HCT116 (cell line): ENCODE results near the gene RUNX1. TPM values are rescaled to one million over a fixed set of nuclear protein-coding genes. Genes with fewer than 3 reads are reported as not detected.

Experiments
- ATAC-seq: fragments of 200-7000 bp; cut with Tn5 transposase; 2 replicates; pipeline ENCODE4 v1.9.1; 2020; ENCODE audit warnings: mild to moderate bottlenecking, moderate library complexity
- BruUV-seq: library from RNA; stranded (reverse); fragments of 400-500 nt; replicated peaks from 2 replicates; lab custom pipeline; 2021; lab: Mats Ljungman, UMichigan
- CTCF ChIA-PET: fragments of 300-600 bp; sonication (Branson Sonifier 250); formaldehyde crosslinking; loops from one replicate; lab custom pipeline; 2021; ENCODE audit warnings: antibody characterized with exemption; lab: Charles Lee
- POLR2A ChIA-PET: fragments of 300-600, 350-600 bp; sonication (Branson Sonifier 250); formaldehyde crosslinking; loops from one replicate; lab custom pipeline; 2021; ENCODE audit warnings: antibody characterized with exemption; lab: Charles Lee
- RAD21 ChIA-PET, 2 experiments: fragments of 300-600 bp; sonication (Branson Sonifier 250); formaldehyde crosslinking; loops; one replicate each; lab custom pipeline; 2023; ENCODE audit warnings: low total read pairs in 2 of 2; ENCODE audit not compliant: uncharacterized antibody in 2 of 2, unreplicated experiment in 2 of 2, low non-redundant PET in 1 of 2; lab: Charles Lee
- DNase-seq: peaks from one replicate; pipeline ENCODE4 v3.0.0-alpha.2; 2010; ENCODE audit warnings: low read depth, low spot score
- H2AFZ ChIP-seq: fragments of 200-600 bp; shearing (Covaris generic), sonication (generic); 2 replicates; pipeline ENCODE4 v1.6.1; 2017; ENCODE audit warnings: low read depth, mixed run types, mixed read lengths, antibody characterized with exemption, low read length; ENCODE audit not compliant: poor library complexity, severe bottlenecking
- H3K27ac ChIP-seq: 2 replicates; pipeline ENCODE4 v1.5.1; 2012; ENCODE audit warnings: low read depth, low read length
- H3K27me3 ChIP-seq: fragments of 200-600 bp; sonication (generic); 2 replicates; pipeline ENCODE4 v1.6.1; 2016; ENCODE audit warnings: mixed run types, low read length, mixed read lengths; ENCODE audit not compliant: insufficient read depth
- H3K36me3 ChIP-seq, 2 experiments: fragments of 200-500 bp in 1 of 2; fragments of 200-600 bp in 1 of 2; sonication (Bioruptor generic) in 1 of 2; sonication (generic) in 1 of 2; 2 replicates each; pipeline versions ENCODE4 v1.5.1 to v1.6.1; 2014 to 2016; ENCODE audit warnings: low read length in 2 of 2, inconsistent platforms in 1 of 2, mixed read lengths in 1 of 2, mixed run types in 1 of 2; ENCODE audit not compliant: insufficient read depth in 2 of 2, control insufficient read depth in 1 of 2
- H3K4me1 ChIP-seq, 2 experiments: fragments of 200-600 bp in 1 of 2; sonication (generic) in 1 of 2; 2 replicates each; pipeline versions ENCODE4 v1.5.1 to v1.6.1; 2012 to 2017; ENCODE audit warnings: low read length in 2 of 2, inconsistent platforms in 1 of 2, mild to moderate bottlenecking in 1 of 2, mixed read lengths in 1 of 2, mixed run types in 1 of 2, moderate library complexity in 1 of 2; ENCODE audit not compliant: insufficient read depth in 2 of 2, control insufficient read depth in 1 of 2
- H3K4me2 ChIP-seq: fragments of 200-600 bp; sonication (generic); 2 replicates; pipeline ENCODE4 v1.6.1; 2017; ENCODE audit warnings: mixed run types, low read length, mixed read lengths
- H3K4me3 ChIP-seq, 2 experiments: fragments of 200-600 bp in 1 of 2; sonication (generic) in 1 of 2; replicated peaks in 1 of 2; 2 replicates each; pipeline ENCODE4 v1.5.1; 2011 to 2016; ENCODE audit warnings: low read length in 2 of 2, control low read depth in 1 of 2, low read depth in 1 of 2, mild to moderate bottlenecking in 1 of 2, mixed read lengths in 1 of 2, mixed run types in 1 of 2
- H3K79me2 ChIP-seq: fragments of 200-600 bp; sonication (generic); 2 replicates; pipeline ENCODE4 v1.6.1; 2017; ENCODE audit warnings: mild to moderate bottlenecking, mixed run types, low read length, moderate library complexity, mixed read lengths; ENCODE audit not compliant: insufficient read depth
- H3K9ac ChIP-seq: fragments of 200-600 bp; sonication (generic); 2 replicates; pipeline ENCODE4 v1.6.1; 2016; ENCODE audit warnings: low read length, mixed read lengths
- H3K9me2 ChIP-seq: fragments of 200-600 bp; sonication (generic), shearing (Covaris generic); 2 replicates; pipeline ENCODE4 v1.6.1; 2017; ENCODE audit warnings: mixed run types, mild to moderate bottlenecking, moderate library complexity; ENCODE audit not compliant: insufficient read depth
- H3K9me3 ChIP-seq, 2 experiments: fragments of 200-500 bp in 1 of 2; fragments of 200-600 bp in 1 of 2; sonication (Bioruptor generic) in 1 of 2; sonication (generic) in 1 of 2; 2 replicates each; pipeline ENCODE4 v1.6.1; 2014 to 2017; ENCODE audit warnings: low read length in 2 of 2, mixed read lengths in 2 of 2, inconsistent platforms in 1 of 2, low read depth in 1 of 2, mild to moderate bottlenecking in 1 of 2, mixed run types in 1 of 2, moderate library complexity in 1 of 2; ENCODE audit not compliant: control insufficient read depth in 1 of 2, insufficient read depth in 1 of 2
- H4K20me1 ChIP-seq: fragments of 200-600 bp; sonication (generic), shearing (Covaris generic); 2 replicates; pipeline ENCODE4 v1.6.1; 2017; ENCODE audit warnings: mixed run types, mild to moderate bottlenecking, moderate library complexity; ENCODE audit not compliant: insufficient read depth
- CEBPB ChIP-seq: IDR thresholded peaks from 2 replicates; pipeline ENCODE4 v1.6.1; 2012; ENCODE audit warnings: low read depth
- ELF1 ChIP-seq: IDR thresholded peaks from 2 replicates; pipeline ENCODE4 v1.6.1; 2012; ENCODE audit warnings: low read depth, borderline replicate concordance
- EZH2 ChIP-seq: fragments of 200-600 bp; sonication (generic); IDR thresholded peaks from 2 replicates; pipeline ENCODE4 v1.6.1; 2017; ENCODE audit warnings: antibody characterized with exemption, mixed run types
- FOSL1 ChIP-seq: IDR thresholded peaks from 2 replicates; pipeline ENCODE4 v1.6.1; 2012; ENCODE audit warnings: low read depth
- POLR2A ChIP-seq: IDR thresholded peaks from 2 replicates; pipeline ENCODE4 v1.7.0; 2011; ENCODE audit warnings: borderline replicate concordance; ENCODE audit not compliant: insufficient read depth, insufficient read length; ENCODE audit errors: extremely low read depth
- SIN3A ChIP-seq: IDR thresholded peaks from 2 replicates; pipeline ENCODE4 v1.6.1; 2012; ENCODE audit warnings: low read depth
- SP1 ChIP-seq: IDR thresholded peaks from 2 replicates; pipeline ENCODE4 v1.6.1; 2012; ENCODE audit warnings: low read depth
- intact Hi-C: fragments of 100-400 bp; cut with micrococcal nuclease; formaldehyde crosslinking; loops from 2 replicates; pipeline ENCODE4 v1.10.0; 2022
- total RNA-seq: library from RNA; stranded (reverse); gene quantifications from one replicate; pipeline ENCODE4 v1.2.1, GENCODE V29; 2021; ENCODE audit not compliant: unreplicated experiment
- TF ChIP-seq, protein P1 (sequence below), 3 experiments: fragments of 200-600 bp in 1 of 3; sonication (generic) in 1 of 3; IDR thresholded peaks in 2 of 3; conservative IDR thresholded peaks in 1 of 3; 2 replicates each; pipeline ENCODE4 v1.5.1; 2012 to 2017; ENCODE audit warnings: low read depth in 2 of 3, low read length in 2 of 3, antibody characterized with exemption in 1 of 3, borderline replicate concordance in 1 of 3, control low read depth in 1 of 3, mild to moderate bottlenecking in 1 of 3, mixed read lengths in 1 of 3, mixed run types in 1 of 3, moderate library complexity in 1 of 3; ENCODE audit not compliant: insufficient read depth in 1 of 3
- TF ChIP-seq, protein P2 (sequence below): IDR thresholded peaks from 2 replicates; pipeline ENCODE4 v1.6.1; 2012
- TF ChIP-seq, protein P3 (sequence below): IDR thresholded peaks from 2 replicates; pipeline ENCODE4 v1.6.1; 2012

The RUNX1 gene
- total RNA-seq, 1 experiment from 2014 or later = 33.5 TPM

GRCh38 chr21:34924771-34925419 is 124.2 kb downstream of the RUNX1 start:
- ChIA-PET POLR2A (no interaction called here), CTCF (no interaction called here), RAD21 (no interaction called here)
- ATAC-seq (no peak), DNase-seq (no peak)
- H2AFZ ChIP-seq = no peak overlapping the region
- BruUV-seq = no TSS peak
- H3K27me3 ChIP-seq = no peaks in the 10 kb centered on the region
- no peak overlapping the region for H3K27ac ChIP-seq
- no peak overlapping the region for H3K4me3 ChIP-seq
- no peaks in the 10 kb centered on the region for H3K79me2 ChIP-seq
- peaks cover 0 to 11% of the 10 kb centered on the region in 2 experiments; a peak in 1 of 4 replicates for H3K4me1 ChIP-seq
- H3K36me3 ChIP-seq = no peaks in the 10 kb centered on the region
- no peaks in the 10 kb centered on the region for H4K20me1 ChIP-seq
- TF ChIP-seq SIN3A = no peak
- TF ChIP-seq FOSL1 = no peak
- no peak for TF ChIP-seq ELF1
- no peak for TF ChIP-seq POLR2A
- TF ChIP-seq, protein P1, sequence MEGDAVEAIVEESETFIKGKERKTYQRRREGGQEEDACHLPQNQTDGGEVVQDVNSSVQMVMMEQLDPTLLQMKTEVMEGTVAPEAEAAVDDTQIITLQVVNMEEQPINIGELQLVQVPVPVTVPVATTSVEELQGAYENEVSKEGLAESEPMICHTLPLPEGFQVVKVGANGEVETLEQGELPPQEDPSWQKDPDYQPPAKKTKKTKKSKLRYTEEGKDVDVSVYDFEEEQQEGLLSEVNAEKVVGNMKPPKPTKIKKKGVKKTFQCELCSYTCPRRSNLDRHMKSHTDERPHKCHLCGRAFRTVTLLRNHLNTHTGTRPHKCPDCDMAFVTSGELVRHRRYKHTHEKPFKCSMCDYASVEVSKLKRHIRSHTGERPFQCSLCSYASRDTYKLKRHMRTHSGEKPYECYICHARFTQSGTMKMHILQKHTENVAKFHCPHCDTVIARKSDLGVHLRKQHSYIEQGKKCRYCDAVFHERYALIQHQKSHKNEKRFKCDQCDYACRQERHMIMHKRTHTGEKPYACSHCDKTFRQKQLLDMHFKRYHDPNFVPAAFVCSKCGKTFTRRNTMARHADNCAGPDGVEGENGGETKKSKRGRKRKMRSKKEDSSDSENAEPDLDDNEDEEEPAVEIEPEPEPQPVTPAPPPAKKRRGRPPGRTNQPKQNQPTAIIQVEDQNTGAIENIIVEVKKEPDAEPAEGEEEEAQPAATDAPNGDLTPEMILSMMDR (IDR thresholded peaks at IDR 0.05 in 2 of 3, conservative IDR thresholded peaks at IDR 0.05 in 1 of 3; ENCODE audit: borderline replicate concordance in 1 of 3, insufficient read depth in 1 of 3, low read depth in 2 of 3, low read length in 2 of 3) = no peak
- TF ChIP-seq, protein P2, sequence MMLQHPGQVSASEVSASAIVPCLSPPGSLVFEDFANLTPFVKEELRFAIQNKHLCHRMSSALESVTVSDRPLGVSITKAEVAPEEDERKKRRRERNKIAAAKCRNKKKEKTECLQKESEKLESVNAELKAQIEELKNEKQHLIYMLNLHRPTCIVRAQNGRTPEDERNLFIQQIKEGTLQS = no peak
- TF ChIP-seq, protein P3, sequence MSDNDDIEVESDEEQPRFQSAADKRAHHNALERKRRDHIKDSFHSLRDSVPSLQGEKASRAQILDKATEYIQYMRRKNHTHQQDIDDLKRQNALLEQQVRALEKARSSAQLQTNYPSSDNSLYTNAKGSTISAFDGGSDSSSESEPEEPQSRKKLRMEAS = no peak
- no peak for TF ChIP-seq EZH2
- no peak for TF ChIP-seq SP1
- TF ChIP-seq CEBPB = no peak
- no peak overlapping the region for H3K9ac ChIP-seq
- intact Hi-C loops = no loop called here
- no peak overlapping the region for H3K4me2 ChIP-seq
- no peaks in the 10 kb centered on the region for H3K9me2 ChIP-seq
- no peaks in the 10 kb centered on the region for H3K9me3 ChIP-seq
